ENCODE results near the gene DNAJB4.
"Not testable (repeated sequence)": the region's sequence is repeated elsewhere in the genome, so short reads cannot be mapped to it uniquely, and the experiment has no call there.

DNAJB4 gene

GRCh38 chr1:77991638-77992037 is 13.1 kb upstream of the DNAJB4 start:
- peak; percentile 30 to 39 for ATAC-seq

- no peak for ATAC-seq
These were observed 10.5 kb upstream of the DNAJB4 start for GRCh38 chr1:77994117-77994705.

GRCh38 chr1:77996734-77997133 is 8.0 kb upstream of the DNAJB4 start:
- ATAC-seq: no peak

GRCh38 chr1:78000536-78000935 is 4.2 kb upstream of the DNAJB4 start:
- not testable (repeated sequence) for ATAC-seq

GRCh38 chr1:78003070-78003746 is 1.5 kb upstream of the DNAJB4 start:
- no peak for ATAC-seq

GRCh38 chr1:78003882-78004718 is 639 bp upstream of the DNAJB4 start:
- ATAC-seq: peak; percentile 50 to 62

- ATAC-seq: no peak
These were observed 646 bp downstream of the DNAJB4 start for GRCh38 chr1:78005448-78005722.

GRCh38 chr1:78005755-78006154 is 1.0 kb downstream of the DNAJB4 start:
- no peak for ATAC-seq

GRCh38 chr1:78006521-78006920 is 1.8 kb downstream of the DNAJB4 start:
- no peak for ATAC-seq

- no peak for ATAC-seq
These were observed 3.1 kb downstream of the DNAJB4 start for GRCh38 chr1:78007677-78008341.

GRCh38 chr1:78009276-78009675 is 4.5 kb downstream of the DNAJB4 start:
- no peak for ATAC-seq

GRCh38 chr1:78009836-78010235 is 5.1 kb downstream of the DNAJB4 start:
- no peak for ATAC-seq

- no peak for ATAC-seq
These were observed 6.3 kb downstream of the DNAJB4 start for GRCh38 chr1:78011050-78011449.

- no peak for ATAC-seq
These were observed 10.4 kb downstream of the DNAJB4 start for GRCh38 chr1:78015148-78015547.

- ATAC-seq: no peak
These were observed 14.3 kb downstream of the DNAJB4 start for GRCh38 chr1:78019024-78019423.

GRCh38 chr1:78021134-78021533 is 16.4 kb downstream of the DNAJB4 start:
- not testable (repeated sequence) for ATAC-seq

GRCh38 chr1:78029793-78030192 is 25.1 kb downstream of the DNAJB4 start:
- ATAC-seq: no peak

GRCh38 chr1:78032996-78033796 is 28.5 kb downstream of the DNAJB4 start:
- ATAC-seq: no peak

- ATAC-seq: no peak
These were observed 29.0 kb downstream of the DNAJB4 start for GRCh38 chr1:78033797-78034172.

GRCh38 chr1:78035121-78035520 is 30.4 kb downstream of the DNAJB4 start:
- no peak for ATAC-seq

GRCh38 chr1:78036450-78036849 is 31.7 kb downstream of the DNAJB4 start:
- ATAC-seq: no peak

GRCh38 chr1:78038071-78038470 is 33.3 kb downstream of the DNAJB4 start:
- ATAC-seq: no peak

- ATAC-seq: no peak
These were observed 33.8 kb downstream of the DNAJB4 start for GRCh38 chr1:78038491-78038939.

Measured in activated CD4-positive, CD25-positive, alpha-beta regulatory T cell treated with anti-CD3 and anti-CD28 coated beads, Interleukin-2, amount 50 U/mL, for 24 hours (primary cell).